Measurements from ENCODE around the gene POLN. TPM values are rescaled to one million over a fixed set of nuclear protein-coding genes. Genes with fewer than 3 reads are reported as not detected.

Gene POLN
- total and polyA plus RNA-seq, 2 experiments from 2014 or later, result 1.7 to 2.0 TPM

DNA sequence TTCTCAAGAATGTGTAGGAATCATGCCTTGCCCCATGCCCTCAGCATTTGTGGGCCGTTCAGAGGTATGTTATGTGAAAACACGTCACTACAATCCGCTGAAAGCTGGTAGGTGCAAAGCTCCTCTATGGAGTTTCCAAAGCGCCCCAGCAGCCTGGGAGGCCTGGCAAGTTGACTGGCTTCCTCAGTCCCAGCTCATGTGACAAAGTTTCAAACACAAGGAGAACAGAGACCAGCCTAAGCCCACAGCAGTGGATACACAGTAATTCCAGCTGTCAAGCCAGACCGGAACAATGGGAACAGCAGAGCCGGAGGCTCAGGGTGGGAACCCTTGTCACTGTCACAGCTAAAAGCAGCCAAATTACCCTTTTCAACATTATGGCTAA lies 149.3 kb downstream of the POLN start:
- H3K9me2 ChIP-seq (replicated peaks; ENCODE audit: insufficient read depth), result no peaks in the 10 kb centered on the region
- H4K20me1 ChIP-seq (ENCODE audit: insufficient read depth, poor library complexity, severe bottlenecking), result no peaks in the 10 kb centered on the region
- no peaks in the 10 kb centered on the region for H3K36me3 ChIP-seq (replicated peaks; ENCODE audit: insufficient read depth, low read depth)
- H3K4me3 ChIP-seq, result no peak overlapping the region
- no peaks in the 10 kb centered on the region for H3K9me3 ChIP-seq (ENCODE audit: low read depth)
- no peaks in the 10 kb centered on the region for H3K79me2 ChIP-seq
- DNase-seq (ENCODE audit: low spot score), result no peak
- WGBS (ENCODE audit: low lambda C conversion rate, missing lambda C conversion rate), result 86% methylated on average over 6 of the region's 6 CpGs
- H2AFZ ChIP-seq, result no peak overlapping the region
- H3K27ac ChIP-seq, result no peak overlapping the region
- no peaks in the 10 kb centered on the region for H3K4me1 ChIP-seq (ENCODE audit: insufficient read depth)
- H3K27me3 ChIP-seq, result no peaks in the 10 kb centered on the region
- no peak overlapping the region for H3K4me2 ChIP-seq
- no peak for TF ChIP-seq CTCF (IDR thresholded peaks at IDR 0.05; ENCODE audit: poor library complexity)
- TF ChIP-seq EZH2phosphoT487 (IDR thresholded peaks at IDR 0.05; ENCODE audit: low read depth, severe bottlenecking, unreplicated experiment), result no peak
- TF ChIP-seq EZH2 (IDR thresholded peaks at IDR 0.05; ENCODE audit: borderline replicate concordance), result no peak

DNA sequence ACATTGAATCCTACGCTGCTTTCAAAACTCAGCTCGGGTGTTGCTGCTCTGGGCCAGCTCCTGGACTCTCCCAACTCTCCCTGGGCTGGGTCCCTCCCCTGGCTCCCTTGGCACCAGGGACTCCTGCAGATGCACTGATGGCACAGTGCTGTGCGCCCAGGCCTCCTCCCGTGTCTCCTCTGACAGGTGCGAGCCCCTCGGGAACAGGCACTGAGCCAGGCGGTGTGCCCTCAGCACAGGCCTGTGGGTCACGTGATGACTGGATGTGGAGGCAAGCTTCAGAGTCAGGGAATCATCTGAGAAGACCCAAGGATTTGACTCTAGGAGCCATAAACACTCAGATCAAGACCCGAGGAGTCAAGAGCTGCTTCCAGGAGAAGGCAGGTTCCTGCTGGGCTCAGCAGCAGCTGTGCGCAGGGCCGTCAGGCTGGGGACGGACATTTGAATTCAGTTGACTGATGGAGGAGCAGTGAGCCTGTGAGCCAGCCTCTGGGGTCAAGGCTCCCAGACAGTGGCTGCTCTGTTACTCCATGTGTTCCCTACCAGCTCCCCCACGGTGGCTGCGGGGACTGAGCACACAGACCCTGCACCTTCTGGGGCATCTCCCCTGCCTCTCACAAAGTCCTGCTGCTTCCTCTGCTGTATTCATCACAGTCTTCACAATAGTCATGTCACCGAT lies 149.8 kb downstream of the POLN start:
- 92% methylated on average over 15 of the region's 15 CpGs for WGBS (ENCODE audit: low lambda C conversion rate, missing lambda C conversion rate)

DNA sequence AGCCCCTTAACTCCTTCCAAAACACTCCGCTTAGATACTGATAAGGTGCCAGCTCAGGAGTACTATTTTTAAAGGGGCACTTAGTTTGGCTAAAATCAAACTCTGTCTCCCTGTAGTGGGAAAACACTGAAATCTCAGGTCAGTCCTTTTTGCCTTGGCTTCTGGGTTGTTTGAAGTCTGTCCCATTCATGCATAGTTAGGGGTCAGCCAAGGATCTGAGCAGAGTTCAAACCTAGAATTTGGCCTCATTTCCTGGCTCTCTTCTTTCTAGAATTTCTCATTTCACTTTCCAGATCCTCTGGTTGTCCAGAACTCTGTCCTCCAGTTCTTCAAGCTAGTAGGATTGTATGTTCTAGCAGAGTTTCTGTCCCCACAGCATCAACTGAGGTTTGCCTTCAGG lies 151.3 kb downstream of the POLN start:
- H3K79me2 ChIP-seq, result no peaks in the 10 kb centered on the region
- H3K36me3 ChIP-seq (replicated peaks; ENCODE audit: insufficient read depth, low read depth), result no peaks in the 10 kb centered on the region
- no peak overlapping the region for H3K27ac ChIP-seq
- H3K4me1 ChIP-seq (ENCODE audit: insufficient read depth), result no peaks in the 10 kb centered on the region
- no peak overlapping the region for H2AFZ ChIP-seq
- 85% methylated on average over 1 of the region's 1 CpG for WGBS (ENCODE audit: low lambda C conversion rate, missing lambda C conversion rate)
- H3K27me3 ChIP-seq, result no peaks in the 10 kb centered on the region
- H4K20me1 ChIP-seq (ENCODE audit: insufficient read depth, poor library complexity, severe bottlenecking), result no peaks in the 10 kb centered on the region
- no peak for DNase-seq (ENCODE audit: low spot score)
- TF ChIP-seq EZH2 (IDR thresholded peaks at IDR 0.05; ENCODE audit: borderline replicate concordance) (no peak), CTCF (IDR thresholded peaks at IDR 0.05; ENCODE audit: poor library complexity) (no peak), EZH2phosphoT487 (IDR thresholded peaks at IDR 0.05; ENCODE audit: low read depth, severe bottlenecking, unreplicated experiment) (no peak)
- no peaks in the 10 kb centered on the region for H3K9me2 ChIP-seq (replicated peaks; ENCODE audit: insufficient read depth)
- H3K4me3 ChIP-seq, result no peak overlapping the region
- no peak overlapping the region for H3K4me2 ChIP-seq
- H3K9me3 ChIP-seq (ENCODE audit: low read depth), result no peaks in the 10 kb centered on the region

More for the DNA sequence above, 149.8 kb downstream of the POLN start:
- no peak for DNase-seq (ENCODE audit: low spot score)
- H3K4me3 ChIP-seq, result no peak overlapping the region
- H3K36me3 ChIP-seq (replicated peaks; ENCODE audit: insufficient read depth, low read depth), result no peaks in the 10 kb centered on the region
- no peak overlapping the region for H3K4me2 ChIP-seq
- H3K9me3 ChIP-seq (ENCODE audit: low read depth), result no peaks in the 10 kb centered on the region
- TF ChIP-seq EZH2phosphoT487 (IDR thresholded peaks at IDR 0.05; ENCODE audit: low read depth, severe bottlenecking, unreplicated experiment) (no peak), CTCF (IDR thresholded peaks at IDR 0.05; ENCODE audit: poor library complexity) (no peak), EZH2 (IDR thresholded peaks at IDR 0.05; ENCODE audit: borderline replicate concordance) (no peak)
- H3K27me3 ChIP-seq, result no peaks in the 10 kb centered on the region
- H4K20me1 ChIP-seq (ENCODE audit: insufficient read depth, poor library complexity, severe bottlenecking), result no peaks in the 10 kb centered on the region
- no peak overlapping the region for H2AFZ ChIP-seq
- H3K4me1 ChIP-seq (ENCODE audit: insufficient read depth), result no peaks in the 10 kb centered on the region
- H3K79me2 ChIP-seq, result no peaks in the 10 kb centered on the region
- H3K27ac ChIP-seq, result no peak overlapping the region
- no peaks in the 10 kb centered on the region for H3K9me2 ChIP-seq (replicated peaks; ENCODE audit: insufficient read depth)
